DMS79 (cell line): ENCODE data around the gene ARRB2.
"Not testable (repeated sequence)": the region's sequence is repeated elsewhere in the genome, so short reads cannot be mapped to it uniquely, and the experiment has no call there.

Source experiments
- DNase-seq: peaks from one replicate; lab custom pipeline; 2025; lab: John Stamatoyannopoulos, UW

Gene ARRB2

GRCh38 chr17:4709794-4710692 is at the start of gene ARRB2:
ARRB2 (plus strand) TSS chr17:4710632; CDS start chr17:4710722, 90 bp downstream.
- peak; percentile 98 for DNase-seq

- no peak for DNase-seq
These were observed 46.7 kb upstream of the ARRB2 start for GRCh38 chr17:4663711-4664110.

GRCh38 chr17:4664230-4664629 is 46.2 kb upstream of the ARRB2 start:
- no peak for DNase-seq

- DNase-seq, result no peak
These were observed 45.4 kb upstream of the ARRB2 start for GRCh38 chr17:4665027-4665426.

GRCh38 chr17:4666296-4666695 is 44.1 kb upstream of the ARRB2 start:
- DNase-seq, result no peak

- no peak for DNase-seq
These were observed 43.3 kb upstream of the ARRB2 start for GRCh38 chr17:4667166-4667565.

GRCh38 chr17:4672055-4672630 is 38.3 kb upstream of the ARRB2 start:
- no peak for DNase-seq

- no peak for DNase-seq
These were observed 37.7 kb upstream of the ARRB2 start for GRCh38 chr17:4672751-4673150.

- DNase-seq, result no peak
These were observed 37.3 kb upstream of the ARRB2 start for GRCh38 chr17:4673169-4673568.

- DNase-seq, result no peak
These were observed 36.3 kb upstream of the ARRB2 start for GRCh38 chr17:4673986-4674684.

GRCh38 chr17:4674685-4674998 is 35.8 kb upstream of the ARRB2 start:
- no peak for DNase-seq

GRCh38 chr17:4675791-4676190 is 34.6 kb upstream of the ARRB2 start:
- DNase-seq, result no peak

- DNase-seq, result no peak
These were observed 33.6 kb upstream of the ARRB2 start for GRCh38 chr17:4676791-4677190.

- peak; percentile 77 for DNase-seq
These were observed 31.9 kb upstream of the ARRB2 start for GRCh38 chr17:4678448-4679026.

GRCh38 chr17:4679658-4680057 is 30.8 kb upstream of the ARRB2 start:
- no peak for DNase-seq

- not testable (repeated sequence) for DNase-seq
These were observed 26.7 kb upstream of the ARRB2 start for GRCh38 chr17:4683739-4684138.

- DNase-seq, result not testable (repeated sequence)
These were observed 20.6 kb upstream of the ARRB2 start for GRCh38 chr17:4689872-4690271.

GRCh38 chr17:4690745-4691144 is 19.7 kb upstream of the ARRB2 start:
- DNase-seq, result no peak

GRCh38 chr17:4691686-4692085 is 18.7 kb upstream of the ARRB2 start:
- DNase-seq, result no peak

GRCh38 chr17:4693416-4693815 is 17.0 kb upstream of the ARRB2 start:
- no peak for DNase-seq

GRCh38 chr17:4696437-4696805 is 14.0 kb upstream of the ARRB2 start:
- DNase-seq, result no peak

- DNase-seq, result not testable (repeated sequence)
These were observed 10.9 kb upstream of the ARRB2 start for GRCh38 chr17:4699401-4700056.
